Muscle layer of duodenum (tissue), 2 donors: Measurements from ENCODE around the gene LGALS3BP.
"Not testable (repeated sequence)": the region's sequence is repeated elsewhere in the genome, so short reads cannot be mapped to it uniquely, and the experiment has no call there.

Experiments used
- H3K27ac ChIP-seq: one replicate; pipeline ENCODE4 v1.7.0; 2013; ENCODE audit warnings: mild to moderate bottlenecking, low read length
- H3K27me3 ChIP-seq: one replicate; pipeline ENCODE4 v1.7.0; 2013; ENCODE audit warnings: low read depth, mild to moderate bottlenecking, control low read depth, low read length
- H3K36me3 ChIP-seq, 2 donors: one replicate each; pipeline ENCODE4 v1.7.0; 2013; ENCODE audit warnings: low read length in 2 of 2, control low read depth in 1 of 2, mild to moderate bottlenecking in 1 of 2; ENCODE audit not compliant: insufficient read depth in 2 of 2, control insufficient read depth in 1 of 2
- H3K4me1 ChIP-seq, 2 donors: one replicate each; pipeline ENCODE4 v1.7.0; 2013; ENCODE audit warnings: low read length in 2 of 2, mild to moderate bottlenecking in 2 of 2, control low read depth in 1 of 2, moderate library complexity in 1 of 2; ENCODE audit not compliant: insufficient read depth in 2 of 2, control insufficient read depth in 1 of 2
- H3K4me3 ChIP-seq, 2 donors: one replicate each; pipeline ENCODE4 v1.7.0; 2013; ENCODE audit warnings: low read length in 2 of 2, low read depth in 1 of 2, mild to moderate bottlenecking in 1 of 2
- H3K9me3 ChIP-seq, 2 donors: one replicate each; pipeline ENCODE4 v1.7.0; 2013; ENCODE audit warnings: low read length in 2 of 2, control low read depth in 1 of 2, mild to moderate bottlenecking in 1 of 2; ENCODE audit not compliant: control insufficient read depth in 1 of 2
- donor health status: healthy.

LGALS3BP gene

GRCh38 chr17:78951967-78952551 lies 27.7 kb downstream of the LGALS3BP start:
- H3K27me3 ChIP-seq: no peaks in the 10 kb centered on the region
- H3K9me3 ChIP-seq: peaks cover 11 to 18% of the 10 kb centered on the region in 2 donors
- H3K36me3 ChIP-seq: no peaks in the 10 kb centered on the region
- peaks cover 4 to 13% of the 10 kb centered on the region in 2 donors for H3K4me1 ChIP-seq
- H3K4me3 ChIP-seq: no peak overlapping the region
- no peak overlapping the region for H3K27ac ChIP-seq

- Histone ChIP-seq H3K27ac (no peak overlapping the region), H3K4me1 (peaks cover 4 to 13% of the 10 kb centered on the region in 2 donors), H3K4me3 (peak overlapping the region in 1 of 2 donors; percentile 8), H3K9me3 (peaks cover 11 to 18% of the 10 kb centered on the region in 2 donors), H3K27me3 (no peaks in the 10 kb centered on the region), H3K36me3 (no peaks in the 10 kb centered on the region)
These were observed 28.9 kb downstream of the LGALS3BP start for GRCh38 chr17:78950870-78951269.

GRCh38 chr17:78947235-78948149 lies 32.2 kb downstream of the LGALS3BP start:
- no peak overlapping the region for H3K27ac ChIP-seq
- no peaks in the 10 kb centered on the region for H3K27me3 ChIP-seq
- H3K9me3 ChIP-seq: peaks cover 11 to 18% of the 10 kb centered on the region in 2 donors
- H3K4me3 ChIP-seq: no peak overlapping the region
- no peaks in the 10 kb centered on the region for H3K36me3 ChIP-seq
- peaks cover 4 to 10% of the 10 kb centered on the region in 2 donors for H3K4me1 ChIP-seq

GRCh38 chr17:78946631-78947030 lies 33.1 kb downstream of the LGALS3BP start:
- Histone ChIP-seq H3K9me3 (peaks cover 11 to 18% of the 10 kb centered on the region in 2 donors), H3K27ac (no peak overlapping the region), H3K27me3 (no peaks in the 10 kb centered on the region), H3K36me3 (no peaks in the 10 kb centered on the region), H3K4me3 (no peak overlapping the region), H3K4me1 (peaks cover under 1 to 2% of the 10 kb centered on the region in 2 donors)

- no peaks in the 10 kb centered on the region for H3K4me1 ChIP-seq
- no peak overlapping the region for H3K27ac ChIP-seq
- no peaks in the 10 kb centered on the region for H3K36me3 ChIP-seq
- peaks cover 11 to 13% of the 10 kb centered on the region in 2 donors for H3K9me3 ChIP-seq
- H3K4me3 ChIP-seq: no peak overlapping the region
- no peaks in the 10 kb centered on the region for H3K27me3 ChIP-seq
These were observed 33.6 kb downstream of the LGALS3BP start for GRCh38 chr17:78946131-78946530.

- H3K4me1 ChIP-seq, H3K36me3 ChIP-seq, H3K9me3 ChIP-seq, H3K27me3 ChIP-seq, H3K27ac ChIP-seq, H3K4me3 ChIP-seq: not testable (repeated sequence)
These were observed 34.3 kb downstream of the LGALS3BP start for GRCh38 chr17:78945455-78945854.

GRCh38 chr17:78944956-78945355 lies 34.8 kb downstream of the LGALS3BP start:
- no peak overlapping the region for H3K4me3 ChIP-seq
- H3K9me3 ChIP-seq: peaks cover under 1 to 2% of the 10 kb centered on the region in 2 donors
- H3K4me1 ChIP-seq: no peaks in the 10 kb centered on the region
- no peak overlapping the region for H3K27ac ChIP-seq
- no peaks in the 10 kb centered on the region for H3K27me3 ChIP-seq
- H3K36me3 ChIP-seq: no peaks in the 10 kb centered on the region

GRCh38 chr17:78944026-78944425 lies 35.7 kb downstream of the LGALS3BP start:
- no peaks in the 10 kb centered on the region for H3K9me3 ChIP-seq
- no peaks in the 10 kb centered on the region for H3K4me1 ChIP-seq
- H3K4me3 ChIP-seq: no peak overlapping the region
- no peak overlapping the region for H3K27ac ChIP-seq
- H3K27me3 ChIP-seq: no peaks in the 10 kb centered on the region
- H3K36me3 ChIP-seq: no peaks in the 10 kb centered on the region

- Histone ChIP-seq H3K36me3 (no peaks in the 10 kb centered on the region), H3K27ac (no peak overlapping the region), H3K9me3 (no peaks in the 10 kb centered on the region), H3K4me1 (peaks cover 0 to 3% of the 10 kb centered on the region in 2 donors), H3K27me3 (no peaks in the 10 kb centered on the region), H3K4me3 (no peak overlapping the region)
These were observed 39.0 kb downstream of the LGALS3BP start for GRCh38 chr17:78940708-78941107.

- Histone ChIP-seq H3K36me3 (no peaks in the 10 kb centered on the region), H3K27me3 (no peaks in the 10 kb centered on the region), H3K27ac (no peak overlapping the region), H3K4me1 (peaks cover 0 to 7% of the 10 kb centered on the region in 2 donors), H3K9me3 (no peaks in the 10 kb centered on the region), H3K4me3 (no peak overlapping the region)
These were observed 39.5 kb downstream of the LGALS3BP start for GRCh38 chr17:78940258-78940657.

GRCh38 chr17:78939615-78940014 lies 40.1 kb downstream of the LGALS3BP start:
- H3K36me3 ChIP-seq: no peaks in the 10 kb centered on the region
- H3K4me1 ChIP-seq: peaks cover 1 to 14% of the 10 kb centered on the region in 2 donors
- no peak overlapping the region for H3K27ac ChIP-seq
- H3K9me3 ChIP-seq: no peaks in the 10 kb centered on the region
- no peaks in the 10 kb centered on the region for H3K27me3 ChIP-seq
- H3K4me3 ChIP-seq: no peak overlapping the region
